Measurements from ENCODE around the gene TCERG1L.

Gene TCERG1L

GRCh38 chr10:131124945-131125344 is 186.6 kb downstream of the TCERG1L start:
- DNase-seq (ENCODE audit: low read depth in 2 of 2): no peak

- DNase-seq (ENCODE audit: low read depth in 2 of 2): no peak
These were observed 188.0 kb downstream of the TCERG1L start for GRCh38 chr10:131123496-131123895.

- DNase-seq (ENCODE audit: low read depth in 2 of 2): no peak
These were observed 189.9 kb downstream of the TCERG1L start for GRCh38 chr10:131121511-131122035.

GRCh38 chr10:131119626-131120355 is 191.7 kb downstream of the TCERG1L start:
- no peak for DNase-seq (ENCODE audit: low read depth in 2 of 2)

- DNase-seq (ENCODE audit: low read depth in 2 of 2): no peak
These were observed 193.9 kb downstream of the TCERG1L start for GRCh38 chr10:131117416-131118212.

- DNase-seq (ENCODE audit: low read depth in 2 of 2): no peak
These were observed 194.5 kb downstream of the TCERG1L start for GRCh38 chr10:131116991-131117375.

- no peak for DNase-seq (ENCODE audit: low read depth in 2 of 2)
These were observed 195.1 kb downstream of the TCERG1L start for GRCh38 chr10:131116216-131116990.

GRCh38 chr10:131115801-131116200 is 195.7 kb downstream of the TCERG1L start:
- DNase-seq (ENCODE audit: low read depth in 2 of 2): no peak

- DNase-seq (ENCODE audit: low read depth in 2 of 2): no peak
These were observed 196.2 kb downstream of the TCERG1L start for GRCh38 chr10:131115321-131115720.

- DNase-seq (ENCODE audit: low read depth in 2 of 2): no peak
These were observed 196.7 kb downstream of the TCERG1L start for GRCh38 chr10:131114846-131115245.

GRCh38 chr10:131113709-131114291 is 197.7 kb downstream of the TCERG1L start:
- no peak for DNase-seq (ENCODE audit: low read depth in 2 of 2)

GRCh38 chr10:131113165-131113564 is 198.4 kb downstream of the TCERG1L start:
- DNase-seq (ENCODE audit: low read depth in 2 of 2): no peak

GRCh38 chr10:131112691-131113090 is 198.8 kb downstream of the TCERG1L start:
- no peak for DNase-seq (ENCODE audit: low read depth in 2 of 2)

GRCh38 chr10:131111471-131112080 is 199.9 kb downstream of the TCERG1L start:
- no peak for DNase-seq (ENCODE audit: low read depth in 2 of 2)

- no peak for DNase-seq (ENCODE audit: low read depth in 2 of 2)
These were observed 200.5 kb downstream of the TCERG1L start for GRCh38 chr10:131111007-131111406.

GRCh38 chr10:131110241-131110783 is 201.2 kb downstream of the TCERG1L start:
- no peak for DNase-seq (ENCODE audit: low read depth in 2 of 2)

GRCh38 chr10:131109726-131110125 is 201.8 kb downstream of the TCERG1L start:
- DNase-seq (ENCODE audit: low read depth in 2 of 2): no peak

GRCh38 chr10:131109291-131109690 is 202.2 kb downstream of the TCERG1L start:
- DNase-seq (ENCODE audit: low read depth in 2 of 2): no peak

GRCh38 chr10:131107970-131108369 is 203.6 kb downstream of the TCERG1L start:
- DNase-seq (ENCODE audit: low read depth in 2 of 2): no peak

- no peak for DNase-seq (ENCODE audit: low read depth in 2 of 2)
These were observed 208.8 kb downstream of the TCERG1L start for GRCh38 chr10:131102676-131103075.

- no peak for DNase-seq (ENCODE audit: low read depth in 2 of 2)
These were observed 209.4 kb downstream of the TCERG1L start for GRCh38 chr10:131102147-131102546.

Data from stimulated activated CD8-positive, alpha-beta memory T cell treated with anti-CD3 and anti-CD28 coated beads, Interleukin-2, amount 100 ng/mL, for 48 hours (primary cell).